HK-2 (cell line): ENCODE data around the gene F7.
"Not testable (repeated sequence)": the region's sequence is repeated elsewhere in the genome, so short reads cannot be mapped to it uniquely, and the experiment has no call there.

ENCODE experiments used
- DNase-seq: peaks from one replicate; pipeline ENCODE4 v3.0.0-alpha.2; 2018; ENCODE audit not compliant: unreplicated experiment

Gene F7

DNA sequence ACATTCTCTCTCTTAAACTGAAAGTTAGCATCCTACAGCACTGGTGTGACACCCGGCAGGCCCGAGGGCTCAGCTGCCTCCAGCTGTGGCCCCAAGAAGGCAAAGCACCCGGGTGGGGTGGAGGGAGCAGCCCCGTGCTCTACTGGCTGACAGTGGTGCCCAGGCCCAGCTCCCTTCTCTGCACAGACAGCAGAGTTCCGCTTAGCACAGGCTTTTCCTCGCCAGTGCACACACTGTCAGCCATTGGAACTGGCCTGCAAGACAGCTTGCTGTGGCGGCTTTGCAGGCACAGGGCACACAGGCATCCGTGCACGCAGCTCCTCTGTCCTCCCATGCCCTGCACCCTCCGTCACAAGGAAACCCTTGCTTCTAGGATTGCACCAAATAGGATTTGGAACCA lies 3.3 kb upstream of the F7 start:
- DNase-seq, result not testable (repeated sequence)

- DNase-seq, result no peak
These were observed 2.9 kb upstream of the F7 start for GRCh38 chr13:113102727-113103126.

DNA sequence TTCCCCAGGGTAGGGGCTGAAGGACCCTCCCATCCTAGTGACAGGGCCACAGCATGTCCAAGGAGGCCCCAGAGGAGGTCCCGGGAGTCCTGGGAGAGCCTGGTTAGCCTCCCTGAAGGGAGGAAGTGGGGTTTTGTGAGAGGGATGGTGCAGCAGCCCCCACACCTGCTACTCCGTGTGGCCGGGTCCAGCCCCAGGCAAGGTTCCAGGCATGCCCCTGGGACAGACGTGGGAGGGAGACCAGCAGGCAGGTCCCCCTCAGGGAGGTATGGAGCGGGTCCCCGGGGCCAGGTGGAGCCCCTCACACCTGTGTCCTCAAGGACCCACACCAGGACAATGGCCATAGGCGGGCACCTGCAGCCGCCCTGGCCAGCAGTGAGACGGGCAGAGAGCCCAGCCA lies 1.9 kb upstream of the F7 start:
- DNase-seq, result no peak

GRCh38 chr13:113105921-113106452 lies 396 bp downstream of the F7 start:
- no peak for DNase-seq

DNA sequence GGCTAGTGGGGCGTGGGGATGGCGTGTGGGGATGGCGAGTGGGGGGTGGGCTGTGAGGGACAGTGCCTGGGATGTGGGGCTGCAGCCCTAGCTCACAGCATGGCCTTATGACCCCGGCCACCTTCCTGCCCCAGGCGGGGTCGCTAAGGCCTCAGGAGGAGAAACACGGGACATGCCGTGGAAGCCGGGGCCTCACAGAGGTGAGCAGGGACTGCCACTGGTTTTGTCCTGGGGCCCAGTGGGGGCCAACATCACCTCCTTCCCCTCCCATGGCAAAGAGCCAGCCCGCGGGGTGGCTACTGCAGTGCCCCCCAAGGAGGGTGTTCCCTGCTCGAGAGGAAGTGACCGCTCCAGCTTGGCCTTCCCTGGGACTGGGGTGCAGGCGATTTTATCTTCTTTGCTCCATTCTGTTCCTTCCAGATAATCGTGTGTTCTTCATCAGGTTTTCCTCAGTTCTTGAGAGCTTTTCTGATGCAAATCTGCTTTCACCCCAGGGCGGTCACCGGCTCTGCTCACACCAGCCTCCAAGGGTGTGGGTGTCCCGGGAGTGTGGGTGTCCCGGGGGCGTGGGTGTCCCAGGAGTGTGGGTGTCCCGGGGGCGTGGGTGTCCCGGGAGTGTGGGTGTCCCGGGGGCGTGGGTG lies 1.2 kb downstream of the F7 start:
- DNase-seq, result no peak

DNA sequence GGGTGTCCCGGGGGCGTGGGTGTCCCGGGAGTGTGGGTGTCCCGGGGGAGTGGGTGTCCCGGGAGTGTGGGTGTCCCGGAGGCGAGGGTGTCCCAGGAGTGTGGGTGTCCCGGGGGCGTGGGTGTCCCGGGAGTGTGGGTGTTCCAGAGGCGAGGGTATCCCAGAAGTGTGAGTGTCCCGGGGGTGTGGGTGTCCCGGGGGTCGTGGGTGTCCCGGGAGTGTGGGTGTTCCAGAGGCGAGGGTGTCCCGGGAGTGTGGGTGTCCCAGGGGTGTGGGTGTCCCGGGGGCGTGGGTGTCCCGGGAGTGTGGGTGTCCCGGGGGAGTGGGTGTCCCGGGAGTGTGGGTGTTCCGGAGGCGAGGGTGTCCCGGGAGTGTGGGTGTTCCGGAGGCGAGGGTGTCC lies 2.9 kb downstream of the F7 start:
- DNase-seq, result not testable (repeated sequence)

GRCh38 chr13:113109151-113110047 lies 3.8 kb downstream of the F7 start:
- no peak for DNase-seq

GRCh38 chr13:113110048-113110851 lies 4.7 kb downstream of the F7 start:
- no peak for DNase-seq

- no peak for DNase-seq
These were observed 5.3 kb downstream of the F7 start for GRCh38 chr13:113110852-113111315.

- DNase-seq, result not testable (repeated sequence)
These were observed 6.2 kb downstream of the F7 start for GRCh38 chr13:113111821-113112220.

DNA sequence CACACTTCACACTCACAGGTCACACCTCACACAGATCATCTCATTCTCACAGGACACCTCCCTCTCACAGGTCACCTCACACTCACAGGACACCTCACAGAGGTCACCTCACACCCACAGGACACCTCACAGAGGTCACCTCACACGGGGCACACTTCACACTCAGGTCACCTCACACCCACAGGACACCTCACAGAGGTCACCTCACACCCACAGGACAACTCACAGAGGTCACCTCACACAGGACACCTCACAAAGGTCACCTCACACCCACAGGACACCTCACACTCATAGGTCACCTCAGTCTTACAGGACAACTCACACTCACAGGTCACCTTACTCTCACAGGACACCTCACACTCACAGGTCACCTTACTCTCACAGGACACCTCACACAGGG lies 6.9 kb downstream of the F7 start:
- DNase-seq, result not testable (repeated sequence)

- DNase-seq, result no peak
These were observed 7.6 kb downstream of the F7 start for GRCh38 chr13:113112893-113113845.

DNA sequence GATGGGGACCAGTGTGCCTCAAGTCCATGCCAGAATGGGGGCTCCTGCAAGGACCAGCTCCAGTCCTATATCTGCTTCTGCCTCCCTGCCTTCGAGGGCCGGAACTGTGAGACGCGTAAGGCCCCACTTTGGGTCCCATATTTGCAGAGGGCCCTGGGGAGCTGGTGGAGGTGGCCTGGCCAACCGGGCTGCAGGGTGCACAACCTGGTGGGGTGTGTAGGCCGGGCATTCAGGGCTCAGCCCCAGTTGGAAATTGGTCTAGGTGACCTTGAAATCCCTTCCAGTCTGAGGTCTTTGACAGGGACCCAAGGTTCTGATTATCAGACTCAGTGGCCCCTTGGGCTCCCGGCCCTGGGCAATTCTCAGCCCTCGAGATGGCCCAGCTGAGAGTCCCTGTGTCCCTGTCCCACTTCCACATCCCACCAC lies 8.3 kb downstream of the F7 start:
- no peak for DNase-seq

DNA sequence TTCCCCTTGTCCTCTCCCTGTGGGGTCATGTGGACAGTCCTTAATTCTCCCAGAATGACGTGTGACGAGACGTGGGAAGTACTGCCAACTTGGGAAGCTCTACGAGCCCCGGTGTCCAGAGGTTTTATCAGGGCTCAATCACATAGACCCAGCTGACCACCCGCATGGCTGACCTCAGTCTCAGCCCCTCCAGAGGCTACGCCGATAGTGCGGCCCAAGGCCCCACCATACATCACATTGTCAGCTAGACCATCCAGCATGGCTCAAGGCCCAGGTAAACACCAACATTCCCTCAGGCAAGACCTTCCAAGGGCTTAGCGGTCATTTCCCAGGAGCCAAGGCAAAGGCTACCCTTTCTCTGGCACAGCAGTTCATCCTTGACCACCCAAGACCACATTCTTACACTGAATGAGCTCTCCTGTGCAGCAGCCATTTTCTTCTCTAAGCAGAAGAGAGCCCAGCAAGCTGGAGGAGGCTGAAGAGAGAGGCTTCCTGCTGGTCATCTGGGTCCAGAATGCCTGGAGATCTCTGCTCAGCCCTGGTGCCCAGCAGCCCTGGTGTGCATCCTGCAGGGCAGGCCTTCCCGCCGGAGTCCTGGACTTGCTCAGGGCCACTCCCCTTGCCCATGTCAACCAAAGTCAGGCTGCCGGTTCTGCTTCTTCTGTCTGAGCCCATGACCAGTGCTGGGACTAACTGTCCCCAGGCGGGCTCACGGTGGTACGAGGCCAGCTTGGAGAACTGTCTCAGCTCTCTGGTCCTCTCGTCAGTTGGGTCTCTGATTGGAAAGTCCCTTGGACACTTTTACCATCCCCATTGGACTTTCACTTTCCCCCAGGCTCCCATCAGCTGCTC lies 9.1 kb downstream of the F7 start:
- DNase-seq, result no peak

DNA sequence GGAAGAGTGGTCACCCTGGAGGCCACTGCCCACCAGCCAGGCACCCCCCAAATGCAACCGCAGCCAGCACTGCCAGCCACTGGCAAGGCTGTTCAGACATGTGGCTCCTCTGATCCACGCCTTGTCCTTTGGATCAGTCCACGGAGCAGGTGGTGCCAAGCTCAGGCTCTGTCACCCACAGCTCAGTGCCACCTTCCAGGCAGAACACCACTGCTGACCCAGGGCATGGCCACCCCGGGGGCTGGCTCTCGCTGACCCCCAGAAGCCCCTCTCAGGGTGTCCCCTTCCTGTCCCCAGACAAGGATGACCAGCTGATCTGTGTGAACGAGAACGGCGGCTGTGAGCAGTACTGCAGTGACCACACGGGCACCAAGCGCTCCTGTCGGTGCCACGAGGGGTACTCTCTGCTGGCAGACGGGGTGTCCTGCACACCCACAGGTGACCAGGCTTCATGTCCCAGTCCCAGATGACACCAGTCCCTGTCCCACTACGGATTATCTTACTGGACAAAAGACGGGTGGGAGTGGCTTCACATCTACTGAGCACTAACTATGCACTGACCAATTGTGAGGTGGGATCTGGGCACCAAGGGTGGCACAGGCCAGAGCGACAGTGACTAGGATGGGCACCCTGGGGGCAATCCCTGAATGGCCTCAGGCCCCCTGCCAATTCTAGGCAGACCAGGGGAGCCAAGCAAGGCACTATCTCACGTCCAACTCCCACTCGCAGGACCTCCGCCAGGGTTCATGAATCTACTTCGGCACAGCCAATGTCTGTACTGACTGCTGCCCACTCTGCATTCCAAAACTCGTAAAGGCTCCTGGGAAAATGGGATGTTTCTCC lies 10.0 kb downstream of the F7 start:
- no peak for DNase-seq

DNA sequence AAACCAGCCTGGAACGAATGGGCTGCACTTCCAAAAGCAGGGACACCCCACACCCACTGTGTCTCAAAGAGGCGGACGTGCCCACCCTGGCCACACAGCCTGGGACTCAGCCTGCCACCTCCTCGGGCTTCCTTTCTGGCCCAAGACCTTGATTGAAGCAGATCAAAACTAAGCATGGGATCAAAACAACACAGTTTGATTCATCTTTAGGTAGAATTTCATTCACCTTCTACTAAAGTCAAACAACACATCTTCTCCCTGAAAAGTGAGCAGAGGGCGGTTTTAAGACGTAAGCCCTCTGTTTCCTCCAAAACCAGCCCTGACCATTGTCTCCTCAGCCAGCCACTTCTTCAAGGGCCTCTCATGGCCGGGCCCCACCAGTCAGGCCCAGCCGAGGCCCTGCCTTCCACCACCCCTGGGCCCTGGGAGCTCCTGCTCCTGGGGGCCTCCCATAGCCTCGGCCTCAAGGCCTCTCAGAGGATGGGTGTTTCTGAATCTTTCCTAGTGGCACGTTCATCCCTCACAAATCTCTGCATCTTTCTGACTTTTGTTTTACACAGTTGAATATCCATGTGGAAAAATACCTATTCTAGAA lies 10.7 kb downstream of the F7 start:
- no peak for DNase-seq

GRCh38 chr13:113116871-113117271 lies 11.3 kb downstream of the F7 start:
- DNase-seq, result no peak

DNA sequence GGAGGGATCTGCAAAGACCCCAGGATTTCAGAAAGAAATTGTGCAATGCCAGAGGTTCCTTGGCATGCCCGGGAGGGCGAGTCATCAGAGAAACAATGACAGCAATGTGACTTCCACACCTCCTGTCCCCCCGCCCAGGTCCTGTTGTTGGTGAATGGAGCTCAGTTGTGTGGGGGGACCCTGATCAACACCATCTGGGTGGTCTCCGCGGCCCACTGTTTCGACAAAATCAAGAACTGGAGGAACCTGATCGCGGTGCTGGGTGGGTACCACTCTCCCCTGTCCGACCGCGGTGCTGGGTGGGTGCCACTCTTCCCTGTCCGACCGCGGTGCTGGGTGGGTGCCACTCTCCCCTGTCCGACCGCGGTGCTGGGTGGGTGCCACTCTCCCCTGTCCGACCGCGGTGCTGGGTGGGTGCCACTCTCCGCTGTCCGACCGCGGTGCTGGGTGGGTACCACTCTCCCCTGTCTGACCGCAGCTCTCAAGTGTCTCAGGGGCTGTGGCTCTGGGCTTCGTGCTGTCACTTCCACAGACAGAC lies 11.8 kb downstream of the F7 start:
- no peak for DNase-seq
